WTC11 (cell line): Measurements from ENCODE around the gene PIAS3.

Experiments
- TEAD4 ChIP-seq: sonication (generic); formaldehyde crosslinking; IDR thresholded peaks from 2 replicates; pipeline ENCODE4 v1.8.0; 2022; ENCODE audit warnings: mild to moderate bottlenecking, missing genetic modification reagents
- TF ChIP-seq, protein P1 (sequence below): fragments of 200-600 bp; IDR thresholded peaks from 2 replicates; pipeline ENCODE4 v1.8.0; 2022; ENCODE audit warnings: antibody characterized with exemption

DNA sequence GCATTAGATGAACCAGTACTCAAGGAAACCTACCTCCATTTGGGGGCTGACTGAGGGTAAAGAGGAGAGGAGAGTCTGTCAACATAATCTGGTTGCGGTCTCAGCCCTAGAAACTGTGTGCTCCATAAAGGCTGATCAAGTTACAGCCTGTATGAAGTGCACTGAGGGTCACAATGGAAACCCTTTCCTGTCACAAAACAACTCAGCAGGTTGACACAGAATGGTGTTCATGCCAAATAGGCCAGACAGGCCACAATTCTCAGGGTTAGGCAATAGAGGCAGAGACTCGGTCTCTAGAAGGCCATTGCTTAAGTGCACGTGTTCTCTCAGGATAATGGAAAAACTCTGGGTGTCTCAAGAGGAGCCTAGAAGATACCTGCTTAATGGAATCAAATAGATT, 30.8 kb upstream of the PIAS3 start:
- no peak for TF ChIP-seq TEAD4
- TF ChIP-seq, protein P1, sequence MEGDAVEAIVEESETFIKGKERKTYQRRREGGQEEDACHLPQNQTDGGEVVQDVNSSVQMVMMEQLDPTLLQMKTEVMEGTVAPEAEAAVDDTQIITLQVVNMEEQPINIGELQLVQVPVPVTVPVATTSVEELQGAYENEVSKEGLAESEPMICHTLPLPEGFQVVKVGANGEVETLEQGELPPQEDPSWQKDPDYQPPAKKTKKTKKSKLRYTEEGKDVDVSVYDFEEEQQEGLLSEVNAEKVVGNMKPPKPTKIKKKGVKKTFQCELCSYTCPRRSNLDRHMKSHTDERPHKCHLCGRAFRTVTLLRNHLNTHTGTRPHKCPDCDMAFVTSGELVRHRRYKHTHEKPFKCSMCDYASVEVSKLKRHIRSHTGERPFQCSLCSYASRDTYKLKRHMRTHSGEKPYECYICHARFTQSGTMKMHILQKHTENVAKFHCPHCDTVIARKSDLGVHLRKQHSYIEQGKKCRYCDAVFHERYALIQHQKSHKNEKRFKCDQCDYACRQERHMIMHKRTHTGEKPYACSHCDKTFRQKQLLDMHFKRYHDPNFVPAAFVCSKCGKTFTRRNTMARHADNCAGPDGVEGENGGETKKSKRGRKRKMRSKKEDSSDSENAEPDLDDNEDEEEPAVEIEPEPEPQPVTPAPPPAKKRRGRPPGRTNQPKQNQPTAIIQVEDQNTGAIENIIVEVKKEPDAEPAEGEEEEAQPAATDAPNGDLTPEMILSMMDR: no peak
